Mucosa of stomach (tissue), 1 donor: Measurements from ENCODE around the gene HOXA10.

Source experiments
- H3K27me3 ChIP-seq: one replicate; pipeline ENCODE4 v1.7.0; 2013; ENCODE audit warnings: mild to moderate bottlenecking, low read length; ENCODE audit not compliant: control insufficient read depth, insufficient read depth
- H3K36me3 ChIP-seq: one replicate; pipeline ENCODE4 v1.7.0; 2013; ENCODE audit warnings: low read length; ENCODE audit not compliant: control insufficient read depth, insufficient read depth
- H3K4me1 ChIP-seq: one replicate; pipeline ENCODE4 v1.7.0; 2013; ENCODE audit warnings: mild to moderate bottlenecking, low read length; ENCODE audit not compliant: control insufficient read depth, insufficient read depth
- H3K4me3 ChIP-seq: one replicate; pipeline ENCODE4 v1.7.0; 2013; ENCODE audit warnings: low read length
- H3K9ac ChIP-seq: one replicate; pipeline ENCODE4 v1.7.0; 2013; ENCODE audit warnings: mild to moderate bottlenecking, low read length, moderate library complexity
- H3K9me3 ChIP-seq: one replicate; pipeline ENCODE4 v1.7.0; 2013; ENCODE audit warnings: mild to moderate bottlenecking, low read length, moderate library complexity; ENCODE audit not compliant: control insufficient read depth
- donor health status: Pancreatic carcinoma.

HOXA10 gene

DNA sequence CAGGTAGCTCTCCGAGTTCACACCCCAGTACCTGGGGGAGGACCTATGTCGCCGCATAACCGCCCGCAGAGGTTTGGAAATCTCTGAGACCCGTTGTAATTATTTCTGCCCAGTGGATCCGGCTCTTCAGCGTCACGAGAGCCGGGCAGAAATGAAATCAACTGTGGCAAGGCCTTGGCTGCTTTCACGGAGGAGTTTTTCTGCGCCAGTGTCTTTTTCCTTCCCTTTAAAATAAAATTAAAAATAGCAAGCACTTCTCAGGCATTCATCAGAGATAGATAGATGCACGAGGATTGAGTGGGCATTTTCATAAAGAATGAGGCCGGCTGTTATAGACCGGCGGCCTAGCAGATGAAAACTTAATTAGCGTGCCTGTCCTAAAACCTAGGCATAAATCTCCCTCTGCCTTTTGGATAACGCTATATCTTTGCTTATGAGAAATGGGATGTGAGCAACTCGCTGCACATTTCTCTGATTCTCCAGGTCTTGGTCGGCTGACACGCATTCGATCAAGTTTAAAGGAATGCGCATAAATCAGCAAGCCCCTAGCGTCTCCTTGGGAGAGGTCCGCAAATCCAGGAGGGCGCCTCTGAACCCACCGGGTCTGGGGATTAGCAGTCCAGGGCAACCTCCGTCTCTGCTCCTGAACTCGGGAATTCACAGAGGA, 19.3 kb upstream of the HOXA10 start:
- Histone ChIP-seq H3K9ac (no peak overlapping the region), H3K27me3 (peaks cover 100% of the 10 kb centered on the region), H3K4me1 (peaks cover 20% of the 10 kb centered on the region), H3K9me3 (no peaks in the 10 kb centered on the region), H3K4me3 (no peak overlapping the region), H3K36me3 (no peaks in the 10 kb centered on the region)

DNA sequence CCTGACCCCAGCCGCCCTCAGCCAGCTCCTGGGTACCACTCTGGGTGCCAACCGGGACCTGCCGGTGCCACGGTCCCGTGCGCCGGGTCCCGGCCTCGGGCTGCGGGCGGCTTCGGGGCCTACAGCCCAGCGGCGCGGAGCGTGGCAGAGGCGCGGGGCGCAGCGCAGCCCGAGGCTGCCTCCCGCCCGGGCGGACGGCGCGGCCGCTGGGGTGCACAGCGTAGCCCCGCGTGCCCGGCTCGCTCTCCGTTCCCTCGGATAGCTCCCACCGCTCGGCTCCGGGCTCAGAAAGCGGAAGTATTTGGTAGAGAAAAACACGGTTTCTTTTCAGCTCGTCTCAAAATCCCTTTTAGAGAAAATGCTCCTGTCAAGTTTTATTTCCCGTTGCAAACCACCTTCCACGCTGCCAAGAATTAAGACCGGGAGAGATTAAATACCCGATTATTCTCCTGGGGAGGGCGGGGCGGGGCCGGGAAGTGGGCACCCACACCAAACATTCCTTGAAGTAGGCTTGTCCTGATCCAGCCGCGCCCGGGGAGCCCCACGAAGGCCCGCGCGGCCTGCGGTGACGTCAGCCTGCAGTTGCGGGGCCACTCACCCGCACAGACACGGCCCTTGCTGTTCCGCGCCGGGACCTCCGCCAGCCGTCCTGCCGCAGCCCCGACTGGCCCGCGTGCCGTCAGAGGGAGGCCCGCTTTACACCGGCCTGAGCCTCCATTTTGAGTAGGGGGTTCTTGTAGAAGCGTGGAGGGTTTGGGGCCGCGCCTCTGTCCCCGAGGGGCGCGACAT, 18.6 kb upstream of the HOXA10 start:
- H3K9me3 ChIP-seq: no peaks in the 10 kb centered on the region
- H3K4me1 ChIP-seq: peaks cover 23% of the 10 kb centered on the region
- peaks cover 100% of the 10 kb centered on the region for H3K27me3 ChIP-seq
- H3K9ac ChIP-seq: no peak overlapping the region
- H3K36me3 ChIP-seq: no peaks in the 10 kb centered on the region
- no peak overlapping the region for H3K4me3 ChIP-seq

DNA sequence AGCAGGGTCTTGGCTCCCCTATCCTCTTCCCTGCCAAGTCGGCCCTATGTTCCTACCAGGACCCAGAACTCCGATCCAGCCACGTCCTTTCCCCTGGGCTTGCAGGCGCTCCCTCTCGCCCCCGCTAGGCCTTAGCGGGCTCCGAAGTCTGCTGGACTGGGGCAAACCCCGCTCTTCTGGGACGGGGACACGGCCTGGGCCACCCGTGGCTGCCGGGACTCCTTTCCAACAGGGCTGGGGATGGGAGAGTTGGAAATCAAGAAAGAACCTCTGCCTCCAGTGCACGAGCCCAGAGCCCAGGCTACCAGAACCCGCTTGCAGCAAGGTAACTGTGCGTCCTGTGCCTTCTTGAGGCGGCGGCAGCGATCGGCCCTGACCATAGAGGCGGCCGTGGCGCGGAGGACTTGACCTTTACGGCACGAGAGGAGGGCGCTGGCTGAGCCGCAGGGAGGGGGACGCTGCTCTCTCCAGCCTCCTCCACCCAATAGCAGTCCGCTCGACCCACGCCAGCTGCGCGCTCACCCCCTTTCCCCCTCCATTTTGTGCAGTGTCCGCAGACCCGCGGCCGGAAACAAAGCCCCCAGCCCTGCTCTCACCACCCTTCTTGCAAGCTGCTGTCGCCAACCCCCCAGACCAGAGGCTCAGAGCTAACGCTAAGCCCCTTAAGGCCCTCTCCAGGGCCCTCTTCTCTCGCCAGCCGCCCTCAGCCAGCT, 17.9 kb upstream of the HOXA10 start:
- no peak overlapping the region for H3K9ac ChIP-seq
- H3K36me3 ChIP-seq: no peaks in the 10 kb centered on the region
- peaks cover 100% of the 10 kb centered on the region for H3K27me3 ChIP-seq
- H3K4me3 ChIP-seq: no peak overlapping the region
- peaks cover 26% of the 10 kb centered on the region for H3K4me1 ChIP-seq
- H3K9me3 ChIP-seq: no peaks in the 10 kb centered on the region

DNA sequence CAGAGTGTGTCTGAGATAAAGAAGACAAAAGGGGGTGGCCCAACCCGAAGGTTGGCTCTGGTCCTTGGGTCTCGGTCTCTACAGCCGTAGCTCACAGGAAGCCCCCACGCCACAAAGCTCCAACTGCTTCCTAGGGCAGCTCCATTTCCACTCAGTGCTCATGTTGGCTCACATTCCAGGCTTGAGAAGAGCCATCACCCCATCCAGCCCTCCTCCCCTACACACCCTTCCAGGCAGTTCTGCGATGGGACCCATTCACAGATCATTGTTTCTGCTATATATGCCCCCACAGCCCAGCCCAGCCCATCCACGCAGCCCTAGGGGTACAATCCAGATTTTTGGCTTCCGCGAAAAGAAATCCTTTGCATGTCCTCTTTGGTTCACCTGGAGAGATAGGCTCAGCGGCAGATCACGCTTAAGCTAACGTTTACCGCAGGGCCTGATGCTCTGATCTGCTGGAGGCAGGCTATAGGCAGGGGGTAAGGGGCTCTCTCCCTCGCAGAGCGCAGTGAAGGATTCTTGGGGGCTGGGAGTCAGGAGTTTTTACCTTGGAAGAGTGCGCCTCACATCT, 17.1 kb upstream of the HOXA10 start:
- Histone ChIP-seq H3K9ac (no peak overlapping the region), H3K4me1 (peaks cover 26% of the 10 kb centered on the region), H3K36me3 (no peaks in the 10 kb centered on the region), H3K9me3 (no peaks in the 10 kb centered on the region), H3K27me3 (peaks cover 99% of the 10 kb centered on the region), H3K4me3 (no peak overlapping the region)

DNA sequence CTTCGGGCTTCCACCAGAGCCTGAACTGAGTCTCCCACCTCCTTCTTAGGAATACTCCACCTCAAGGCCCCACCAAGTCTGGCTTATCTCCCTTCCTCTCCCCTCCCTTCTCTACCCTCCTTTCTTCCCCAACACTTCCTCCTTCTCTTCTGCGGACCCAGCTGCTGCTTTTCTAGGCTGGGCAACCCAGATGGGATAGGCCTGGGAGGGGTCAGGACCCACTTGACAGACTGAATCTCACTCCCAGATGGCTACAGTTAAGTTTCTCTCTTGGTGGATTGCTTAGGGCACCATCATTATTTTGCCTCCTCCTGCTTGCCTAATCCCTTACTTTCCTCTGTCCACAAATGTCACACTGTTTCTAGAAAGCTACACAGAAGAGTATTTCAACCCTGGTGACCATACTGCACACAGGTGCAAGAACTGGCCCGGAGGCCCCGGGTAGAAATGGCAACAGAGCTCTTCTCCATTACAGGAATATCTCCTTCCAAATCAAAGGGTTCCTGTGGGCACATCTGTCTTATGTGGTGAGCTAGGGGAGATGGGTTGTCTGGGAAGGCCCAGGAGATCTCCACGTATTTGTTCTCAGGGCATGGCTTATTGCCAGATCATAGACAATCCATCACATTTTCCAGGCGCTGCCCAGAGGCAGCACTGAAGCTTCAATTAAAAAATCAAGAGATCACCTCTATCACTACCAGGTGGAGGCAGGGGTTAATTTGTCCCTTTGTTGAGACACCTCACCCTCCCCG, 16.1 kb upstream of the HOXA10 start:
- Histone ChIP-seq H3K4me3 (no peak overlapping the region), H3K4me1 (peaks cover 26% of the 10 kb centered on the region), H3K9ac (no peak overlapping the region), H3K27me3 (peaks cover 99% of the 10 kb centered on the region), H3K36me3 (no peaks in the 10 kb centered on the region), H3K9me3 (no peaks in the 10 kb centered on the region)

DNA sequence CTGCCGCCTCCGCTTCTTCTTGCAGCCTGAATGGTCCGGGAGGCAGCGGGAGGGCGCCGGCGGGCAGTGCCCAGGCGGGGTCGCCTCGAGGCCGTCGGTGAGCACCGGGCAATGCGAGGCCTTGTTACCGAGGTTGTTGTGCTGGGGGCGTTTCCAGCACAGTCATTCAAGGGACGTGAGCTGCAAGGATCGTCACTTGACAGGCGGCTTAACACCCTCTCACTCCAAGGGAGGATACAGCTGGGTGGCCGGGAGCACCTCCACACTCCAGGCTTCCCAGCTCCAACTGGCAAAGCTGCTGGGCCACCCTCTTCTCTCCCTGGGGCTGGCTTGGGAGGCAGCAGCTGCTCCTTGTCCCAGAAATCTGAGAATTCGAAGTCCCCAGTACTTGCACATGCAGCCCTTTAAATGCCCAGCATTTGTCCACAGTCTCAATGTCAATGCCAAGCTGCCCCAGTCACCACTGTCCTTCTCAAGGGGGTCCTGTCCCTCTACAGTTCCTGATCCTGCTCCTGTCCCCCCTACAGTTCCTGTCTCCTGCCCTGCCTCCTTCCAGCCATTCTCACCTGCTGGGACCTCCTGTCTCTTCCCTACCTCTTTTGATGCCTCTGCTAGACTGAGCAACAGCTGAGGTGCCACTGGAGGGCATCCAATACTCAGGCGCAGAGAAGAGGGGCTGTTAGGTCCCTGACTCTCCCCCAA, 15.3 kb upstream of the HOXA10 start:
- H3K4me1 ChIP-seq: peaks cover 33% of the 10 kb centered on the region
- H3K9me3 ChIP-seq: no peaks in the 10 kb centered on the region
- no peak overlapping the region for H3K4me3 ChIP-seq
- no peaks in the 10 kb centered on the region for H3K36me3 ChIP-seq
- H3K9ac ChIP-seq: no peak overlapping the region
- H3K27me3 ChIP-seq: peaks cover 99% of the 10 kb centered on the region

DNA sequence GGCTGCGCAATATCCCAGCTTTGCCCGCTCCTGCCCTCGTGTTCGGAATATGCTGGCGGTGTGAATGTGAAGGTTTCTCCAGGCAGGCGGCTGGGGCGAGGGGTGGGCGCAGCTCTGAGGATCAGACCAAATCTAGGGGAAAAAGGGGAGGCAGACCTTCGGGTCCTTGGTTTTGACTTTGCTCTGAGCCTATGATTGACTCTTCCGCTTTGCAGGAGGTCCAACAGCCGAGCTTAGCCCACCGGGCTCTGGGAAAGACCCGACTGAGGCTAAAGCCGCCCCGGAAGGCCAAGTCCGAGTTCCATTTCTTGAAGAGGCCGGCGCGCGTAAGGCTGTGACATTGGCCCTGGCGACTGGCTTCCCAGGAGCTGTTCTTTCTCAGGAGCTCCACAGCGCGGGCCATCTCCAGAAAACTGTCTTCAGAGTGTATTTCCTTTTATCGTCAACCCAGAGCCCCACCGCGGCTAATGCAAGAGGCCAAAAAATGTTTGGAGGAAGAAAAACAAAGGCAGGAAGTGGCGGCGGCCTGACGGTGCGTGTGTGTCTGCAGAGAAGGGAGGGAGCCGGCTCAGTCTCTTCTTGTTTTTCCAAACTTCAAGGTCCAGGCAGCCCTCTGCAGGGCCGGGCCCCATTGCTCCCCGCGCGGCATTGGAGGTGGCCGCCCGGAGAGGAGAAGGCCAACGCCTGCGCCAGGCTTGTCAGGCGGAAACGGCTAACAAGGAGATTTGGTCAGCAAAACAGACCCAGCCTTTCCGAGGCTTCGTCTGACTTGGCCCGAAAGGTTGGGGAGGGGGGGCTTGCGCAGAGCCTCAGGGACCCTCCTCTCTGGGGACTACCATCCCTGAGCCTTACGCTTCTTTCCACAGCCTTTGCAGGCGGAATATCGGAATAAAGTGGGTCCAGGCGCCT, 14.5 kb upstream of the HOXA10 start:
- Histone ChIP-seq H3K27me3 (peaks cover 98% of the 10 kb centered on the region), H3K36me3 (no peaks in the 10 kb centered on the region), H3K4me1 (peaks cover 40% of the 10 kb centered on the region), H3K9ac (no peak overlapping the region), H3K9me3 (no peaks in the 10 kb centered on the region), H3K4me3 (no peak overlapping the region)

DNA sequence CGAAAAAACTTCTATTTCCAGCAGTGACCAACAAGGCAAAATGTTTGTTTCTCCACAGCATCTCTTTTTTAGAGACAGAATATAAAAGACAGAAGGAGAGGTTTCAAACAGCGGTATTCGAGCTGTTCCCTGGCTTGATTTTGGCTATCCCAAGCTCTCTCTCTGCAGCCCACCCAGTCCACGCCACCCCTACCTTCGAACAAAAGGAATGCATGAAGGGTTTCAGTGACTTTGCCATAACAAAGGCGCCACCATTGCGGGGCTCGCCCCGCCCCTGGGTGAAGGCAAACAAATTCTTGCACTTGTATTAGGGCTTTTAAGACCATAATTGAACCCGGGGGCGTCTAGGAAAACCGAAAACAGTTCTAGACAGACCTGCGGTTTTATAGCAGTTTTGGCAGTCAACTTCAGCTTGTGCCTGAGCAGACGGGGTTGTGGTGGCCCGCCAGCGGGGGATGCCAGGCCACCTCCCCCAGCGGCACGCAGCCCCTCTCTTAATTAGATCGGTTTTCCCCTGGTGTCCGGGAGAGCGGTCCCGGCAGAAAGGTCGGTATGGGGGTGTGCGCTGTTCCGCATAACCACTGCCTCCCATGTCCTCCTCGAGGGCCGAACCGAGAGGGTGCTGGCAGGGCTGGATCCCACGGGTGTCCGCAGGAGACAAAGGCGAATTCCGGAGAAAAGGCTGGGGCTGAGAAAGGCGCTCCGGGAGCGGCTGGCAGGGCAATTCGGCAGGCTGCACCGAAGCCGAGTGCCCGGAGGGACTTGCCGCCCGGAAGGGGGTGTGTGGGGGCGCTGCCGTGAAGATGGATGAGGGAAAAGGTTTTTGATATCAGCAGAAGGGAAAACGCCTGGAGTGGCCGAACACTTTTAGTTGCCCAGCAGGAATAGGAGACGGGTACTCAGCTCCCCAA, 13.6 kb upstream of the HOXA10 start:
- Histone ChIP-seq H3K36me3 (no peaks in the 10 kb centered on the region), H3K4me3 (no peak overlapping the region), H3K9me3 (no peaks in the 10 kb centered on the region), H3K4me1 (peaks cover 40% of the 10 kb centered on the region), H3K9ac (no peak overlapping the region), H3K27me3 (peaks cover 98% of the 10 kb centered on the region)

DNA sequence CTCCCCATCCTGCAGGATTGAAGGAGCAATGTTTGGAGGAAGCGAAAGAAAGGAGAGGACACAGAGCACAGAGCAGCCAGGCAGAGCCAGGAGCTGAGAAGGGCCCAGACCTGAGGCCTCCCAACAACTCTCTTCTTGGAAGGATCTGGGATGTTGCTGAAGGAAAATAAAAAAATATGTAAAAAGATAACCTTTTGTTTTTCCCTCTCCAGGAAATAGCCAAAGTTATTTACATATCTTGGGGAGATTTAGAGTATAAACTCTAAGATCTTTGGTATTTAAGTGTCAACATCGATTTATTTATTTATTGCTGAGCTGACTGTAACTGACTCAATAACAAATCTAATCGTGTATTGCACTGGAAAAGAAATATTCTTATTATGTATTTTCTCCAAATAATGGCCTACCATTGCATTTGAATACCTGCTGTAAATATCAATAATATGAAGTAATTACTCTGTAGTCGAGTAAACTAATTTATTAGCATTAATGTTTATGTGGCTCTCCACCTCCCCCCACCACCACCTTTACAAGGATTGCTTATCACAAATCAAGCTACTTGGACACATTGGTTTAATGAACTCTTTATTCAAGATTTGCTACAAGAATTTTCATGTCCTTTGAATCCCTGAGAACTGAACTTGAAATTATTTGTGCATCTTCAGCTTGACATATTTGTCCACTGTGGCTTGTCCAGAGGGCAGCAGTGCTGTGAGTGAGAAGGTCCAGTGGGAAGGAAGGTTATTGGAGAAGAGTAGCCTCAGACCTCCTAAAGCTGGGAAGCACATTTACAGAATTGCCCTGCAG, 12.8 kb upstream of the HOXA10 start:
- Histone ChIP-seq H3K4me1 (peaks cover 35% of the 10 kb centered on the region), H3K27me3 (peaks cover 98% of the 10 kb centered on the region)

More for the DNA sequence above, 12.8 kb upstream of the HOXA10 start:
- Histone ChIP-seq H3K9ac (no peak overlapping the region), H3K4me3 (no peak overlapping the region), H3K9me3 (no peaks in the 10 kb centered on the region), H3K36me3 (no peaks in the 10 kb centered on the region)
